LNCaP clone FGC (cell line): Measurements from ENCODE around the gene UBE3C.

ENCODE experiments used
- DNase-seq: peaks from one replicate; pipeline ENCODE4 v3.0.0-alpha.2; 2011; ENCODE audit warnings: low read depth
- H3K4me3 ChIP-seq: 2 replicates; pipeline ENCODE4 v1.5.1; 2011; ENCODE audit warnings: mild to moderate bottlenecking, low read depth, low read length, control low read depth
- TF ChIP-seq, protein P1 (sequence below): IDR thresholded peaks from 2 replicates; pipeline ENCODE4 v1.5.1; 2012; ENCODE audit warnings: mild to moderate bottlenecking; ENCODE audit not compliant: control insufficient read depth, insufficient read depth; ENCODE audit errors: extremely low read depth

UBE3C gene

DNA sequence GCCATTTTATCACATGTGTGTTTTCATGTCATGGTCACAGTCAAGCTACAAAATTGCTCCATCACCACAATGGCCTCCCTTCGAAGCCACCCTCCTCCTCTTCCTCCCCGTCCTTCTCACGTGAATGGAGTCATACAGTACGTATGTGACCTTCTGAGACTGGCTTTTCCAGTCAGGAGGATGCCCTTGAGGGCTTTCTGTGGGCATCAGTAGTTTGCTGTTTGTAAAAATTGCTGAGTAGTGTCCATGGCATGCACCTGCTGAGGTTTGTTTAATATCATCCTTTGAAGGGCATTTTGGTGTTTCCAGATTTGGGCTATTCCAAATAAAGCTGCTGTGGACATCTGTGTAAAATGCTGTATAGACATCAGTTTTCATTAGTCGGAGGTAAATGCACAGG lies 5.9 kb upstream of the UBE3C start:
- H3K4me3 ChIP-seq = no peak overlapping the region
- no peak for DNase-seq
- TF ChIP-seq, protein P1, sequence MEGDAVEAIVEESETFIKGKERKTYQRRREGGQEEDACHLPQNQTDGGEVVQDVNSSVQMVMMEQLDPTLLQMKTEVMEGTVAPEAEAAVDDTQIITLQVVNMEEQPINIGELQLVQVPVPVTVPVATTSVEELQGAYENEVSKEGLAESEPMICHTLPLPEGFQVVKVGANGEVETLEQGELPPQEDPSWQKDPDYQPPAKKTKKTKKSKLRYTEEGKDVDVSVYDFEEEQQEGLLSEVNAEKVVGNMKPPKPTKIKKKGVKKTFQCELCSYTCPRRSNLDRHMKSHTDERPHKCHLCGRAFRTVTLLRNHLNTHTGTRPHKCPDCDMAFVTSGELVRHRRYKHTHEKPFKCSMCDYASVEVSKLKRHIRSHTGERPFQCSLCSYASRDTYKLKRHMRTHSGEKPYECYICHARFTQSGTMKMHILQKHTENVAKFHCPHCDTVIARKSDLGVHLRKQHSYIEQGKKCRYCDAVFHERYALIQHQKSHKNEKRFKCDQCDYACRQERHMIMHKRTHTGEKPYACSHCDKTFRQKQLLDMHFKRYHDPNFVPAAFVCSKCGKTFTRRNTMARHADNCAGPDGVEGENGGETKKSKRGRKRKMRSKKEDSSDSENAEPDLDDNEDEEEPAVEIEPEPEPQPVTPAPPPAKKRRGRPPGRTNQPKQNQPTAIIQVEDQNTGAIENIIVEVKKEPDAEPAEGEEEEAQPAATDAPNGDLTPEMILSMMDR = no peak

DNA sequence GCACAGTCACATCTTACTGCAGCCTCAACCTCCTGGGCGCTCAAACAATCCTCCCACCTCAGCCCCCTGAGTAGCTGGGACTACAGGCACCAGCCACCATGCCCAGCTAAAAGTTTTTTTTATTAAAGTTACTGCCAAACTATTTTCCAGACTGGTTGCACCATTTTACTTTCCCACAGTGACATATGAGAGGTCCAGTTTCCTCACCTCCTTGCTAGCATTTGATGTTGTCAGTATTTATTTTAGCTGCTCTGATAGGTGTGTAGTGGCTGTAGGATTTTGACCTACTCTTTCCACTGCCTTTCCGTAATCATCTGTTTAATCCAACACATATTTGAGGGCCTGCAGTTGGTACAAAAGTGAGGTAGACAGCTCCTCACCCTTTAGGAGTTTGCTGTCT lies 5.4 kb upstream of the UBE3C start:
- H3K4me3 ChIP-seq = no peak overlapping the region
- TF ChIP-seq, protein P1 = no peak
- DNase-seq = no peak

DNA sequence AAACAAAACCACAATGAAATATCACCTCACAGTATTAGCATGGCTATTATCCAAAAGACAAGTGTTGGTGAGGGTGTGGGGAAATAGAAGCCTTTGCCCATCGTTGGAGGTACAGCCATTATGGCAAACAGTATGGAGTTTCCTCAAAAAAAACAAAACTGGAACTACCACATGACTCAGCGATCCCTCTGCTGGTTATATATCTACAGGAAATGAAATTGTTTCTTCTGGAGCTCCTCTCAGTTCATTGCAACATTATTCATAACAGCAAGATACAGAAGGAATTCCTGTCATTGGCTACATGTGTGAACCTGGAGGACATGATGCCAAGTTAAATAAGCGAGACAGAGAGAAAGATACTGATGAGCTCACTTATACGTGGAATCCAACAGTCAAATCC lies 2.4 kb upstream of the UBE3C start:
- TF ChIP-seq, protein P1 = peak; percentile 32; the same call in 1 of the 2 replicates
- peak; percentile 93 for DNase-seq
- H3K4me3 ChIP-seq = peak overlapping the region; percentile 28

DNA sequence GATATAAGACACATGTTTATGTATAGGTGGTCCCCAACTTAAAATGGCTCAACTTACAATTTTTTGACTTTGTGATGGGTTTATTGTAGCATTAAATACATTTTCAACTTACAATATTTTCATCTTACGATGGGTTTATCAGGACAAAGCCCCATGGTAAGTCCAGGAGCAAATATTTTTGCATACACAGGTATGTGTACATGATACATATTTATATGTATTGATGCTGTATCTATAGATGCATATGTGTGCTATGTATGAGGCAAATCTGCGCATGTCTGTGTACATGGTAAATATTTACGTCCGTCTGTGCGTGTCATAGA lies 664 bp upstream of the UBE3C start:
- TF ChIP-seq, protein P1 = no peak
- peak overlapping the region; percentile 50 for H3K4me3 ChIP-seq
- DNase-seq = peak; percentile 84

DNA sequence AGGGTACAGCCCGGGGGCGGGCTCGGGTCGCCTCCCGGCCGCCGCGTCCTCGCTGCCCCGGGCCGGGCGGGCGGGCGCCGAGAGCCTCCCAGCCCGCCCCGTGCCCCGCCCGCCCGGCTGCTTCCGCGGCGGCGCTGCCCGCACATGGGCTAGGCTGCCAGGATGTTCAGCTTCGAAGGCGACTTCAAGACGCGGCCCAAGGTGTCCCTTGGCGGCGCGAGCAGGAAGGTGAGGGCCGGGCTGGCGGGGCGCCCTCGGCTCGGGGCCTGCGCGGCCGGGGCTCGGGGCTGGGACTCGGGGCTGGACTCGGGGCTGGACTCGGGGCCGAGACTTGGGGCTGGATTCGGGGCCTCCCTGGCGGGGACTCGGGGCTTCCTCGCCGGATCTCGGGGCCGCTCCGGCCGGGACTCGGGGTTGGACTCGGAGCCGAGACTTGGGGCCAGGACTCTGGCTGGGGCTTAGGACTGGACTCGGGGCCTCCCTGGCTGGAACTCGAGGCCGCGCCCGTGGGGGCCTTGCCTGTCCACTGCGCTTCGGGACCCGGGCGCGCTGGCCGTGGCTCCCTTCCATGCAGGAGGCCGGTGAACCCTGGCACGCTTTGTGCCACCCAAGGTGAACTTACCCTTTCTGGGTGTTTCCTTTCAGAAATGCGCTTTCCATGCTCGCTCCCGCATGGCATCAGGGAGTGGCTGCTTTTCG lies 534 bp downstream of the UBE3C start:
- TF ChIP-seq, protein P1 = no peak
- DNase-seq = no peak
- H3K4me3 ChIP-seq = peak overlapping the region; percentile 95

DNA sequence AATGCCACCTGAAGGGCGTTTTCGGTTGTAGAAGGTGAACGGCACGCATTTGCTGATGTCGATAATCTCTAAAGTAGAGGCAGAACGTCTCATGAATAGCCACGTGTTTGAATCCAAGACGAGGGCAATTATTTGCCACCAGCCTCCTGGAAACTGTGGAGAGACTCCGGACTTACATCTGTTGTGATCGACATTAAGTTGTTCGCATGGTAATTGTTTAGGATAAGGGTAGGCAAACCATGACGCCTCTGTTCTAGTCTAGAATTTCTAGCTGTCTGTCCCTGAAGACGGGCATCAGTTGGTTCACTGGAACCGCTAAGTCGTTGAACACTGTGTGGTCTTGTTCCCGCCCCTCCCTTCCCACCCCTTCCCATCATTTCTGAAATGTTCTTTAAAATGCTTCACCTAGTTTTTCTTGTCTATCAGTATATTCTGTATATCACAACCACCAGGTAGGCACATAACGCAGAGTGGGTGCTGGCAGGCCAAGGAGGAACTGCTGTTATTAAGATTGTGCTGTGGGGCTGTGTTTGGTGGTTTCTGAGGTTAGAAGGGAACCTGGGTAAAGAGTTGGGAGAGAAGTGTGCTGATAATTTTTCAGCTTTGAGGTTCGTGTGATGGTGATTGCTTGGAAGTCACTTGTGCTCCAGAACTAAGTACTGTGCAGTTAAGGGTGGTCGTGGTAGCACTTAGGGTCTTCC lies 1.2 kb downstream of the UBE3C start:
- H3K4me3 ChIP-seq = peak overlapping the region; percentile 95
- TF ChIP-seq, protein P1 = no peak
- no peak for DNase-seq
